ENCODE results near the gene TFF2.

Gene TFF2

DNA sequence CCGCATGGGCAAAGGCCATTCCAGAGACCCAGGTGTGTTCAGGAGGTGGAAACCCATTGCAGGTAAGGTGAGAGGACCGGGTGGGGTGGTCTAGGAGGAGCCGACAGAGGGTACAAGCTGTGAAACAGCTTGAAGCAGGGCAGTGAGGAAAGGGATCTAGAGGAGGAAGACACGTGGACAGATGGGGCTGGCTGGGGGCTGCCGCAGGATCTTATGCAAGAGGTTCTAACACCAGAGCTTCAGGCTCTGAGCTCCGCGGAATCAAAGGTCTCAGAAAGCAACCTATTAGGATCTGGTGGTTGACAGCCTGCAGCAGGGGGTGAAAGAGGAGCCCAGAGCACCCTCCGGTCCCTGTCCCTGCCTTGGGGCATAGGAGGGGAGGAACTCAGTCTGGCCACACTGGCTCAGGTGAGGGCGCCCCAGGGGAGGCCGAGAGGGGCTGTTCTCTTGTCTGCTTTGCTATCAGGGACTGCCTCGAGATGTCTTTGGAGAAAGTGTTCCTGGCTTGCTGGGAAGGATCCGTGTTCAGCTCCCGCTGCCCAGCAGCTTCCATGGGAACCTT lies 13.6 kb upstream of the TFF2 start:
- TF ChIP-seq FOXM1 (IDR thresholded peaks at IDR 0.05; ENCODE audit: borderline replicate concordance, low read depth) (no peak), YY1 (IDR thresholded peaks at IDR 0.05; ENCODE audit: low read depth) (no peak), EGR1 (IDR thresholded peaks at IDR 0.05) (no peak), NFIC (IDR thresholded peaks at IDR 0.05) (no peak), RAD21 (IDR thresholded peaks at IDR 0.05; ENCODE audit: low read depth) (no peak), CREB1 (IDR thresholded peaks at IDR 0.05; ENCODE audit: low read depth) (no peak), TCF12 (IDR thresholded peaks at IDR 0.05; ENCODE audit: low read depth) (no peak), TEAD4 (IDR thresholded peaks at IDR 0.05) (no peak), TAF1 (IDR thresholded peaks at IDR 0.05; ENCODE audit: low read depth) (no peak), ZBTB7A (IDR thresholded peaks at IDR 0.05; ENCODE audit: low read depth) (no peak), EP300 (IDR thresholded peaks at IDR 0.05; ENCODE audit: borderline replicate concordance) (no peak), CEBPB (IDR thresholded peaks at IDR 0.05) (no peak)
- TF ChIP-seq, protein P1, sequence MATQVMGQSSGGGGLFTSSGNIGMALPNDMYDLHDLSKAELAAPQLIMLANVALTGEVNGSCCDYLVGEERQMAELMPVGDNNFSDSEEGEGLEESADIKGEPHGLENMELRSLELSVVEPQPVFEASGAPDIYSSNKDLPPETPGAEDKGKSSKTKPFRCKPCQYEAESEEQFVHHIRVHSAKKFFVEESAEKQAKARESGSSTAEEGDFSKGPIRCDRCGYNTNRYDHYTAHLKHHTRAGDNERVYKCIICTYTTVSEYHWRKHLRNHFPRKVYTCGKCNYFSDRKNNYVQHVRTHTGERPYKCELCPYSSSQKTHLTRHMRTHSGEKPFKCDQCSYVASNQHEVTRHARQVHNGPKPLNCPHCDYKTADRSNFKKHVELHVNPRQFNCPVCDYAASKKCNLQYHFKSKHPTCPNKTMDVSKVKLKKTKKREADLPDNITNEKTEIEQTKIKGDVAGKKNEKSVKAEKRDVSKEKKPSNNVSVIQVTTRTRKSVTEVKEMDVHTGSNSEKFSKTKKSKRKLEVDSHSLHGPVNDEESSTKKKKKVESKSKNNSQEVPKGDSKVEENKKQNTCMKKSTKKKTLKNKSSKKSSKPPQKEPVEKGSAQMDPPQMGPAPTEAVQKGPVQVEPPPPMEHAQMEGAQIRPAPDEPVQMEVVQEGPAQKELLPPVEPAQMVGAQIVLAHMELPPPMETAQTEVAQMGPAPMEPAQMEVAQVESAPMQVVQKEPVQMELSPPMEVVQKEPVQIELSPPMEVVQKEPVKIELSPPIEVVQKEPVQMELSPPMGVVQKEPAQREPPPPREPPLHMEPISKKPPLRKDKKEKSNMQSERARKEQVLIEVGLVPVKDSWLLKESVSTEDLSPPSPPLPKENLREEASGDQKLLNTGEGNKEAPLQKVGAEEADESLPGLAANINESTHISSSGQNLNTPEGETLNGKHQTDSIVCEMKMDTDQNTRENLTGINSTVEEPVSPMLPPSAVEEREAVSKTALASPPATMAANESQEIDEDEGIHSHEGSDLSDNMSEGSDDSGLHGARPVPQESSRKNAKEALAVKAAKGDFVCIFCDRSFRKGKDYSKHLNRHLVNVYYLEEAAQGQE (IDR thresholded peaks at IDR 0.05; ENCODE audit: low read depth), result no peak
- TF ChIP-seq, protein P2, sequence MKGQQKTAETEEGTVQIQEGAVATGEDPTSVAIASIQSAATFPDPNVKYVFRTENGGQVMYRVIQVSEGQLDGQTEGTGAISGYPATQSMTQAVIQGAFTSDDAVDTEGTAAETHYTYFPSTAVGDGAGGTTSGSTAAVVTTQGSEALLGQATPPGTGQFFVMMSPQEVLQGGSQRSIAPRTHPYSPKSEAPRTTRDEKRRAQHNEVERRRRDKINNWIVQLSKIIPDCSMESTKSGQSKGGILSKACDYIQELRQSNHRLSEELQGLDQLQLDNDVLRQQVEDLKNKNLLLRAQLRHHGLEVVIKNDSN (IDR thresholded peaks at IDR 0.05), result no peak

DNA sequence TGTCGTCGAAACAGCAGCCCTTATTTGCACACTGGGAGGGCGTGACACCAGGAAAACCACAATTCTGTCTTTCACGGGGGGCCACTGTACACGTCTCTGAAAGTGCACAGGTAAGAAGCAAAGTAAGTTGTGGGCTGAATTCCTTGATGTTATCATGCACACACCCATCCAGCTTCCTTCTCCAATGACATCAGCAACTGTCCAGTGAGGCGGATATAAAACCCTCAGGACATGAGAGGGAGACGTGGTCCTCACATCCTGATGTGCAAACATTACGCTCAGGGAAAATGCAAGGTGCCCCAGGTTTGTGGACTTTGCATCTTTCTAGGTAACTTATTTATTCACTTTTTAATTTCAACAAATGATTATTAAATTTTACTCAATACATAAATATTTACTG lies 12.5 kb upstream of the TFF2 start:
- TF ChIP-seq TCF12 (IDR thresholded peaks at IDR 0.05; ENCODE audit: low read depth), result no peak
- TF ChIP-seq YY1 (IDR thresholded peaks at IDR 0.05; ENCODE audit: low read depth), result no peak
- no peak for TF ChIP-seq EP300 (IDR thresholded peaks at IDR 0.05; ENCODE audit: borderline replicate concordance)
- TF ChIP-seq, protein P1 (IDR thresholded peaks at IDR 0.05; ENCODE audit: low read depth), result no peak
- no peak for TF ChIP-seq TEAD4 (IDR thresholded peaks at IDR 0.05)
- no peak for TF ChIP-seq EGR1 (IDR thresholded peaks at IDR 0.05)
- TF ChIP-seq RAD21 (IDR thresholded peaks at IDR 0.05; ENCODE audit: low read depth), result no peak
- no peak for TF ChIP-seq ZBTB7A (IDR thresholded peaks at IDR 0.05; ENCODE audit: low read depth)
- TF ChIP-seq, protein P3, sequence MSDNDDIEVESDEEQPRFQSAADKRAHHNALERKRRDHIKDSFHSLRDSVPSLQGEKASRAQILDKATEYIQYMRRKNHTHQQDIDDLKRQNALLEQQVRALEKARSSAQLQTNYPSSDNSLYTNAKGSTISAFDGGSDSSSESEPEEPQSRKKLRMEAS (IDR thresholded peaks at IDR 0.05), result no peak
- no peak for TF ChIP-seq NFIC (IDR thresholded peaks at IDR 0.05)
- no peak for TF ChIP-seq CREB1 (IDR thresholded peaks at IDR 0.05; ENCODE audit: low read depth)
- no peak for TF ChIP-seq FOXM1 (IDR thresholded peaks at IDR 0.05; ENCODE audit: borderline replicate concordance, low read depth)

DNA sequence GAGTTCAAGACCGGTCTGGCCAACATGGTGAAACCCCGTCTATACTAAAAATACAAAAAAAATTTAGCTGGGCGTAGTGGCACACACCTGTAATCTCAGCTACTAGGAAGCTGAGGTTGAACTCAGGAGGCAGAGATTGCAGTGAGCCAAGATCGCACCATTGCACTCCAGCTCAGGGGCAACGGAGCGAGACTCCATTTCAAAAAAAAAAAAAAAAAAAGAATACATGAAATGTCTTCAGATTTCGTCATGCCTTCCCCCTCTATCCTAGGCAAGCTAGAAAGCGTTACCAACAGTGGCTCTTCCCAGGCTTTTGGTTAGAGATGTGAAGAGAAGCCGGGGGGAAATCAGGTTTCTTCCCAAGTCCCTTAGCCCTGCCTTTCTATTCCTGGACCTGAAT lies 11.9 kb upstream of the TFF2 start:
- TF ChIP-seq, protein P3 (IDR thresholded peaks at IDR 0.05), result no peak
- TF ChIP-seq RAD21 (IDR thresholded peaks at IDR 0.05; ENCODE audit: low read depth) (no peak), TAF1 (IDR thresholded peaks at IDR 0.05; ENCODE audit: low read depth) (no peak), CEBPB (IDR thresholded peaks at IDR 0.05) (no peak), TCF12 (IDR thresholded peaks at IDR 0.05; ENCODE audit: low read depth) (no peak), YY1 (IDR thresholded peaks at IDR 0.05; ENCODE audit: low read depth) (no peak), ZBTB7A (IDR thresholded peaks at IDR 0.05; ENCODE audit: low read depth) (no peak), EP300 (IDR thresholded peaks at IDR 0.05; ENCODE audit: borderline replicate concordance) (no peak)

DNA sequence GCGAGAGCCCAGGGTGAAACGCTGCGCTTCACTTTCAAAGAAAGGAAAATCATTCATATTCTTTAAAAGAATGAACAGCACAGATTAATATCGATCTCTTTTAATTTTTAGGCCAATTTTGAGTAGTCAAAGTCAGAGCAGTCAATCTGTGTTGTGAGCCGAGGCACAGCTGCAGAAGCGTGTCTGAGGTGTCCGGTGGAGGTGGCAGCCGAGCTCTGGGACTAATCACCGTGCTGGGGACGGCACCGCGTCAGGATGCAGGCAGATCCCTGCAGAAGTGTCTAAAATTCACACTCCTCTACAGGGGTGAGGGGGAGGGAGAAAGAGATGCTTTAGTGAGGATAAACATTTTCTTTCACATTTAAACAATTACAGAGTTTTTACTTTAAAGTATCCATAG lies 11.4 kb upstream of the TFF2 start:
- TF ChIP-seq RAD21 (IDR thresholded peaks at IDR 0.05; ENCODE audit: low read depth) (no peak), TEAD4 (IDR thresholded peaks at IDR 0.05) (no peak), NFIC (IDR thresholded peaks at IDR 0.05) (no peak), EGR1 (IDR thresholded peaks at IDR 0.05) (no peak), CEBPB (IDR thresholded peaks at IDR 0.05) (no peak), EP300 (IDR thresholded peaks at IDR 0.05; ENCODE audit: borderline replicate concordance) (no peak), TAF1 (IDR thresholded peaks at IDR 0.05; ENCODE audit: low read depth) (no peak), TCF12 (IDR thresholded peaks at IDR 0.05; ENCODE audit: low read depth) (no peak), FOXM1 (IDR thresholded peaks at IDR 0.05; ENCODE audit: borderline replicate concordance, low read depth) (no peak), YY1 (IDR thresholded peaks at IDR 0.05; ENCODE audit: low read depth) (no peak), ZBTB7A (IDR thresholded peaks at IDR 0.05; ENCODE audit: low read depth) (no peak)
- TF ChIP-seq, protein P1 (IDR thresholded peaks at IDR 0.05; ENCODE audit: low read depth), result no peak
- TF ChIP-seq, protein P2 (IDR thresholded peaks at IDR 0.05), result no peak
- TF ChIP-seq, protein P3 (IDR thresholded peaks at IDR 0.05), result no peak

Measured in Ishikawa (cell line).